ENCODE data around the gene NRN1L.

Gene NRN1L

GRCh38 chr16:67917140-67917851 is 32.6 kb downstream of the NRN1L start:
- no peak for DNase-seq (ENCODE audit: low read depth in 2 of 2)

- DNase-seq (ENCODE audit: low read depth in 2 of 2), result peak in 1 of 2 donors; percentile 37
These were observed 33.2 kb downstream of the NRN1L start for GRCh38 chr16:67917852-67918236.

DNA sequence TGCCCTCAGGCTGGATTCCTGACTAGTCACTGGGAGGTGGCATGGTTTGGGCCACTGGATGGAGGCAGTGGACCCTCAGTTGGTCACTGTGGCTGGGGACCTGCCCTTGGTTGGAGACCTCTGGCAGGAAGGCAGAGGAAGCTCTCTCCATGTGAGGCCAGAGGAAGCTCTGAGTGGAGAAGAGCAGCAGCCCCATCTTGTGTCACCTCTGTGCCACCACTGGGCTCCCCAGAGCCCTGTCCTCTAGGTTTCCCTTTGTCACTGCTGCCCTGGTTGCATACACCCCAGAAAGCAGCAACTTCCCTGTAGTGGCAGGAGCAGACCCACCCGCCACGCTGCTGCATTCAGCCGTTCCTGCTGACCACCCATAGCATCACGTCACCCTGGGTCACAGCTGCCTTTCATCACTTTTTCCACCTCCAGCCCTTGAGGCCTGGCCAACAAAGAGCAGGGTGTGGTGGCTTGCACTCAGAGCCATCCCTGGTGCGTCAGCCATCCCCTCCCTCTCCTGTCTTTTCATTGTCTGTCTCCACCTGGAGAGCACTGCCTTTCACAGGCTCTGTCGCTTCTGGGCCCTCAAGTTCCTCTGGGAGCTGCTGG is 35.0 kb downstream of the NRN1L start:
- DNase-seq (ENCODE audit: low read depth in 2 of 2), result no peak

DNA sequence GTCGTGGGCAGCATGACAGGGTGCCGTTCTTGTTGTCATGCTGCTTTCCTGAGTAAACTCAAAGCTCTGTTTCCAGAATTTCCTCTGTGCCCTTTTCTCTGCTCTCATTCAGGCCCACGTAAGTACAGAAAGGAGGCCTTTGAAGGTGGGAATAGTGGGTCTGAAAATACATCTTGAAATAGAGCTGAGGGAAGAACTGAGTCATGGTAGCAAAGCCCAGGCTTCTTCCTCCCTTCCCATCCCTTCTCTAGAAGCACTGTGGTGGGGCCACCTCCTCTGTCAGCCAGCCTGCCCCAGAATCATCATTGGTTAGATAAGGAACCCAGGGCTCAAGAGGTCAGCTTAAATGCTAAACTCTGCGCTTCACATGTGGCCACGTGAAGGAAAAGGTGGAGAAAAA is 37.5 kb downstream of the NRN1L start:
- no peak for DNase-seq (ENCODE audit: low read depth in 2 of 2)

DNA sequence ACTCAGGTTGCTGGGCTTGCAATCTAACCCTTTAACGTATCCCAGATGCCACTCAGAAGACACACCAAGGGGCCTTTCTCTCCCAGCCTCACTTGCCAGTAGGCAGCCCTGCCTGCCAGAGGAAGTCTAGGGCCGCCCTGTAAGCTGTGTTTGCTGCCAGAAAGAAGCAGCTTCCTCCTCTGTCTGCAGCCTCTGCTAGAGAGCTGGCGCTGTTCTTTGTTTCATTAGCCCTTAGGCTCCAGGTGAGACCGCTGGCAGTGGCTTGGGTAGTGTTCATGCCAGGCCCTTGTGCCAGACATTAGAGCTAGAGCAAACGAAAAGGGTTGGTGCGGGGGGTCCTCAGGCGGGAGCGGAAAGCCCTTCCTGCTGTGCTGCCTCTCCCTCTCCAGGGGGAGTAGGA is 38.1 kb downstream of the NRN1L start:
- DNase-seq (ENCODE audit: low read depth in 2 of 2), result no peak

GRCh38 chr16:67923414-67924116 is 38.9 kb downstream of the NRN1L start:
- DNase-seq (ENCODE audit: low read depth in 2 of 2), result no peak

DNA sequence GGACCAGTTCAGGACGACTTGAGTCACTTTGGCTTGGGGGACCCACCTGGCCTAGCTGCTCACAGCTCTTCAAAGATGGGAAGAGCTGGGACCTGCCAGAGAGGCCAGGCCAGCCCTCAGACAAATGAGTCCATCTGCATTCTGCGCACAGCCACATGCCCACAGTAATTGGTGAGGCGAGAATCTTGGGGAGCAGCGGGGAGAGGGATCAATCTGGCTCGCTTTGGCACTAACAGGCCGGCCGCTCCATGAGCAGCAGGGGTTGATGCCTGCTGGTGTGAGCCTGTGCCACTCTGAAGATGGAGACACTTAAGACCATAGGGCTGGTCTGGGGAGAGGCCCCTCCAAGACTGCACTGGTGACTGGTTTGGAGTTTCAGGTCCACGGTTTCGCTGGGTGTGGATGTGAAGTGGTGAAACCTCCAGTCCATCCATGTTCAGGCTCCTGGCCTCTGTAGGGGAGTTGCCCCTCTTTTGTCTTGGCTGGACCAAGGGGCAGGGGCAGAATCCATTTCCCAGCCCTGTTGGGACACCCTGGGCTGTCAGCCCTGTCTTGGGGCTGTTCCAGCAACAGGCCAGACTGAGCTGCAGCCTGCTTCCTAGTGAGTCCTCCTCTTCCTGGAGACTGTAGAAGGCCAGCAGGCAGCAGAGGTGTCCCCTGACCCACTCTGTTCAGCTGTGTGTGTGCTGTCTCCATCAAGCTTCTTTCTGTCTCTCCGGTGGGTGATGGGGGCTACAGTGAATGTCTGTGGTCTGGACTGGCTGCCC is 39.6 kb downstream of the NRN1L start:
- DNase-seq (ENCODE audit: low read depth in 2 of 2), result no peak

GRCh38 chr16:67926181-67926750 is 41.6 kb downstream of the NRN1L start:
- no peak for DNase-seq (ENCODE audit: low read depth in 2 of 2)

GRCh38 chr16:67927131-67927941 is 42.7 kb downstream of the NRN1L start:
- no peak for DNase-seq (ENCODE audit: low read depth in 2 of 2)

GRCh38 chr16:67928147-67928546 is 43.5 kb downstream of the NRN1L start:
- no peak for DNase-seq (ENCODE audit: low read depth in 2 of 2)

DNA sequence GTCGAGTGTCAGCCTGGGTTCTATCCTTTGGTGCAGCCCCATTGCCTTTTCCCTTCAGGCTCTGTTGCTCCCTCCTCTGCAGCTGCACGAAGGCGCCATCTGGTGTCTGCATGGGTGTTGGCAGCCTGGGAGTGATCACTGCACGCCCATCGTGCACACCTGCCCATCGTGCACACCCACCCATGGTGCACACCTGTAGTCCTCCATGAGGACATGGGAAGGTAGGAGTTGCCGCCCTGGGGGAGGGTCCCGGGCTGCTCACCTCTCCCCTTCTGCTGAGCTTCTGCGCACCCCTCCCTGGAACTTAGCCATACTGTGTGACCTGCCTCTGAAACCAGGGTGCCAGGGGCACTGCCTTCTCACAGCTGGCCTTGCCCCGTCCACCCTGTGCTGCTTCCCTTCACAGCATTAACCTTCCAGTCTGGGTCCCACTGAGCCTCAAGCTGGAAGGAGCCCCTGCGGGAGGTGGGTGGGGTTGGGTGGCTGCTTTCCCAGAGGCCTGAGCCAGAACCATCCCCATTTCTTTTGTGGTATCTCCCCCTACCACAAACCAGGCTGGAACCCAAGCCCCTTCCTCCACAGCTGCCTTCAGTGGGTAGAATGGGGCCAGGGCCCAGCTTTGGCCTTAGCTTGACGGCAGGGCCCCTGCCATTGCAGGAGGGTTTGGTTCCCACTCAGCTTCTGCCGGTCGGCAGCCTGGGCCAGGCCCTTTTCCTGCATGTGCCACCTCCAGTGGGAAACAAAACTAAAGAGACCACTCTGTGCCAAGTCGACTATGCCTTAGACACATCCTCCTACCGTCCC is 44.1 kb downstream of the NRN1L start:
- peak; percentile 55 to 61 for DNase-seq (ENCODE audit: low read depth in 2 of 2)

GRCh38 chr16:67930191-67930590 is 45.5 kb downstream of the NRN1L start:
- DNase-seq (ENCODE audit: low read depth in 2 of 2), result no peak

DNA sequence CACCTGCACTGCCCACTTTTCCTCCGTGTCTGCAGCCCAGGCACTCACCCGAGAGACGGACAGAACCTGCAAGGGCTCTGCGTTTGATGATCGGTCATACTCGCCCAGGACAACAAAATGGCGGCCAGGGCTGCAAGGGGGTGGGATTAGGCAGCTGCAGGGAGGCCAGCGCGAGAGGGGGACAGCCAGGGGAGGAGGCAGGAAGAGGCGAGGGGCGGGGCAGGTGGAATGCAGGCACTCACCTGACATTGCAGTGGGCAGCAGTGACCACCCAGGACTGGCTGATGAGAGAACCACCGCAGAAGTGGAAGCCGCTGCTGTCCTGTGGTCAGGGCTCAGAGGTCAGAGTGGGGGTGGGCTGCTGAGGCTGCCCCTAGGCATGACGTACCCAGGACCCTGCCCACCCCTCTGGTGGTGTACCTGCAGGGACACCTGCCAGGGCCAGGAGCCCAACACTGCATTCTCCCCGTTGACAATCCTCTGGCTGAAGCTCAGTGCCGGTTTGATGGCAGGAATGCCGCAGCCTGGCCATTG is 46.1 kb downstream of the NRN1L start:
- DNase-seq (ENCODE audit: low read depth in 2 of 2), result no peak

DNA sequence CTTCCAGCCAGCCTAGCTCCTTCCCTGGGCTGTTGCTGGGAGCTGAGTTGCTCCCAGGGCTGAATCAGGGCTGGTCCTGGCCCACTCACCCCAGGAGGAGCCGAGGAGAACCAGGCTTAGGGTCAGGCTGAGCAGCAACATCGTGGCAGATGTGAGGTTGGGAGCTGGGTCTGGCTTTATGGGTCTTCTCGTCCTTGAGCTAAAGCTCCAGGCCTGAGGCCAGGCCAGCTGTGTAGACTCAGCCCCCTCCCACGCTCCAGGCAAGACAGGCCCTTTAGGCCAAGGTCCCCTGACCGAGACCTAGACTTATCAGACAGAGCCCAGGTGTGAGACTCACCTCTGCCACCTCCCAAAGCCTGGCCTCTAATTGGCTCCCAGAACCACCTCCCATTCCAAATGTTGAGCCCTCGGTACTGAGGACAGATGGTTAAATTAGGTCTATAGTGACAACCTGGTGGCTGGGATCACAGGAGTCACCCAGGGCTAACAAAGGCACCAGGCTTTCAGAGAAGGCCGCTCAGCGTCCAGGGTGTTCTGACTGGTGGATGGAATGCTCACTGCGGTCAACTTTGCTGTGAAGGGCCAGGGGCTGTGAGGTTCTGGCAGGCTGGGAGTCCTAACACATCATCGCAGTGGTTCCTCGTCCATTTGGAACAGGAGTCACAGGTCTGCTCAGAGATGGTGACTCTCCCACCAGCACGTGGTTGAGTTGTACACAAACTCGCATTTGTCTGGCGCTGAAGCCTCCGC is 47.2 kb downstream of the NRN1L start, which contains the start of gene CTRL:
TSS of gene CTRL (minus strand) at position 151 of the 750 bp plus-strand sequence. CDS start at position 141, 10 bp downstream.
- DNase-seq (ENCODE audit: low read depth in 2 of 2), result no peak

GRCh38 chr16:67932462-67932840 is 47.8 kb downstream of the NRN1L start:
- no peak for DNase-seq (ENCODE audit: low read depth in 2 of 2)

DNA sequence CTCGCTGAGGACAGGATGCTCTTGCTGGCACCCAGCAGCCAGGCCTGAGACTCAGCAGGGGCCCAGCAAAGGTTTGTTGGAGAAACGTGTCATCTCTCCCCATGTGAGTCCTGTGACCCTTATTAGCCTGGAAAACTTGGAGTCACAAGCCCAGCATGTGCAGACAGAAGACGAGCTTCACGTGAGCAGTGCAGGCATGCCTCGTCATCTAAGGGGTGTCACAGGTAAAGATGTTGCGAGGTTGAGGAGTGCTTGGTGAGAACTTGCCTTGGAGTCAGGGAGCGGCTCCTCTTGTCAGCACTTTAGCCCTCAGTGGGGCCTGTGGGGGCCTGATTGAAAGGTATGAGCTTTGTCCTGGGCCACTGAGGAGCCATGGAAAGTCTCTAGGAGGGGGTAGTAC is 49.1 kb downstream of the NRN1L start:
- DNase-seq (ENCODE audit: low read depth in 2 of 2), result no peak

- no peak for DNase-seq (ENCODE audit: low read depth in 2 of 2)
These were observed 49.8 kb downstream of the NRN1L start for GRCh38 chr16:67934306-67935100.

GRCh38 chr16:67935101-67935401 is 50.4 kb downstream of the NRN1L start:
- DNase-seq (ENCODE audit: low read depth in 2 of 2), result no peak

Data from stimulated activated CD8-positive, alpha-beta memory T cell treated with anti-CD3 and anti-CD28 coated beads, Interleukin-7, amount 100 ng/mL, for 4 hours (primary cell).